Caco-2 (cell line): ENCODE measurements around the gene SAMD5. TPM values are rescaled to one million over a fixed set of nuclear protein-coding genes. Genes with fewer than 3 reads are reported as not detected.

Experiments
- BruUV-seq: library from RNA; stranded (reverse); fragments of 400-500 nt; replicated peaks from 2 replicates; lab custom pipeline; 2021; lab: Mats Ljungman, UMichigan
- CTCF ChIA-PET: fragments of 300-600 bp; sonication (Branson Sonifier 250); formaldehyde crosslinking; loops from one replicate; lab custom pipeline; 2022; ENCODE audit warnings: antibody characterized with exemption; lab: Charles Lee
- POLR2A ChIA-PET: fragments of 300-600 bp; sonication (Branson Sonifier 250); formaldehyde crosslinking; loops from one replicate; lab custom pipeline; 2022; ENCODE audit warnings: antibody characterized with exemption; lab: Charles Lee
- DNase-seq, 2 experiments: peaks; one replicate each; pipeline versions ENCODE4 v3.0.0 to v3.0.0-alpha.2; 2020 to 2022
- H3K27me3 ChIP-seq: replicated peaks from 2 replicates; pipeline ENCODE4 v1.6.0; 2011; ENCODE audit warnings: low read length; ENCODE audit not compliant: control insufficient read depth, insufficient read depth
- H3K36me3 ChIP-seq: 2 replicates; pipeline ENCODE4 v1.5.1; 2011; ENCODE audit warnings: low read length; ENCODE audit not compliant: control insufficient read depth, insufficient read depth
- H3K4me1 ChIP-seq: fragments of 250-450 bp; sonication (Bioruptor Pico); 2 replicates; pipeline ENCODE4 v1.5.1; 2020; ENCODE audit warnings: mild to moderate bottlenecking
- H3K4me3 ChIP-seq: 2 replicates; pipeline ENCODE4 v1.5.1; 2011; ENCODE audit warnings: low read depth, mild to moderate bottlenecking, control low read depth, low read length
- H3K9me3 ChIP-seq: fragments of 250-450 bp; sonication (Bioruptor Pico); 2 replicates; pipeline ENCODE4 v1.5.1; 2020; ENCODE audit warnings: mild to moderate bottlenecking, moderate library complexity
- H3K27ac Mint-ChIP-seq: one replicate; pipeline ENCODE4 v1.8.0; 2022; ENCODE audit warnings: mixed read lengths; ENCODE audit not compliant: unreplicated experiment
- H3K27me3 Mint-ChIP-seq: one replicate; pipeline ENCODE4 v1.8.0; 2022; ENCODE audit warnings: mixed read lengths; ENCODE audit not compliant: insufficient read depth, unreplicated experiment
- H3K36me3 Mint-ChIP-seq: one replicate; pipeline ENCODE4 v1.8.0; 2022; ENCODE audit warnings: mild to moderate bottlenecking, mixed read lengths; ENCODE audit not compliant: insufficient read depth, unreplicated experiment
- H3K4me1 Mint-ChIP-seq: one replicate; pipeline ENCODE4 v1.8.0; 2022; ENCODE audit warnings: low read depth, mixed read lengths; ENCODE audit not compliant: unreplicated experiment
- H3K4me3 Mint-ChIP-seq: one replicate; pipeline ENCODE4 v1.8.0; 2022; ENCODE audit warnings: mild to moderate bottlenecking, moderate library complexity, mixed read lengths; ENCODE audit not compliant: unreplicated experiment
- H3K9me3 Mint-ChIP-seq: one replicate; pipeline ENCODE4 v1.8.0; 2022; ENCODE audit warnings: mixed read lengths; ENCODE audit not compliant: unreplicated experiment
- intact Hi-C: fragments of 100-400 bp; cut with micrococcal nuclease; formaldehyde crosslinking; loops from one replicate; pipeline ENCODE4 v1.10.0; 2022; ENCODE audit not compliant: unreplicated experiment
- total RNA-seq: library from RNA; stranded (reverse); gene quantifications from 2 replicates; pipeline ENCODE4 v1.2.3, GENCODE V29; 2022
- TF ChIP-seq, protein P1 (sequence below), 2 experiments: fragments of 200-600 bp in 1 of 2; IDR thresholded peaks; 1 replicate in 1 of 2; 2 replicates in 1 of 2; pipeline versions ENCODE4 v1.5.1 to v1.8.0; 2011 to 2022; ENCODE audit warnings: antibody characterized with exemption in 1 of 2, control low read depth in 1 of 2, inconsistent platforms in 1 of 2, low read depth in 1 of 2, low read length in 1 of 2, mild to moderate bottlenecking in 1 of 2, moderate library complexity in 1 of 2; ENCODE audit not compliant: insufficient read depth in 1 of 2, severe bottlenecking in 1 of 2, unreplicated experiment in 1 of 2

SAMD5 gene
- total RNA-seq, 1 experiment from 2014 or later, result 13.4 TPM

DNA sequence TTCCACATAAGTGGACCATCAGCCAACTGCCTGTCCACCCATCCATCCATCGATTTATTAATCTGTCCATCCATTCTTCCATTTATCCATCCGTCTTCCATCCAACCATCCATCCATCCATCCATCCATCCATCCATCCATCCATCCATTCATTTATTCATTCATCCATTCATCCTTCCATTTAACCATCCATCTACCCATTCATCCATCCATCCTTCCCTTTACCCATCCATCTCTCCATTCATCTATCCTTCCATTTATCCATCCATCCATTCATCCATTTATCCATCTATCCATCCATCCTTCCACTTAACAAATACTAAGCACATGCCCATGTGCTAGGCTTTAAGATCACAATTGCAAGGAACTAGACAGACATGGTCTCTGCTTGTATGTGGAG lies 6.8 kb downstream of the SAMD5 start:
- H3K4me3 ChIP-seq, result no peak overlapping the region
- CTCF ChIA-PET, result no interaction called here

DNA sequence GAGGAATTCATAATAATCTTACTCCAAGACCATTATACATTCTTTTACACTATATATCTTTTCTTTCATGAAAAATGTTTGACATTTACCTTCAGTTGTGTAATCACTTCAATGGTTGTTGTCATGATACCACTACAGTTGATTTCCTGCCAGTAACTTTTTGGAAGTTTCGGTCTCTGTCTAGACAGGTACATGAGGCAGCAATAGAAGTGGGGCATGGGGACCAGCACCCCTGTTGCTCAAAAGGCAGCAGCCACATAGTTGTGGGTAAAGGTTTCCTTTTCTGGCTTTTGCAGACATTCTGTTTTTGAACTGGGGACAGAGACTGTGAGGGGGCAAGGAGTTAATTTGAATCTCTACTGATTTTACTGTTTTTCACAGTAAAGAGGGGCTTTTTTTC lies 14.1 kb downstream of the SAMD5 start:
- Mint-ChIP-seq H3K4me1 (peaks cover 21% of the 10 kb centered on the region), H3K36me3 (peaks cover 10% of the 10 kb centered on the region), H3K27me3 (no peaks in the 10 kb centered on the region), H3K9me3 (no peaks in the 10 kb centered on the region), H3K4me3 (no peak overlapping the region), H3K27ac (no peak overlapping the region)
- POLR2A ChIA-PET, result no interaction called here
- DNase-seq, result no peak
- no peaks in the 10 kb centered on the region for H3K9me3 ChIP-seq
- no peaks in the 10 kb centered on the region for H3K36me3 ChIP-seq
- BruUV-seq, result no TSS peak
- CTCF ChIA-PET, result no interaction called here
- intact Hi-C loops, result no loop called here
- no peak overlapping the region for H3K4me3 ChIP-seq
- TF ChIP-seq, protein P1, sequence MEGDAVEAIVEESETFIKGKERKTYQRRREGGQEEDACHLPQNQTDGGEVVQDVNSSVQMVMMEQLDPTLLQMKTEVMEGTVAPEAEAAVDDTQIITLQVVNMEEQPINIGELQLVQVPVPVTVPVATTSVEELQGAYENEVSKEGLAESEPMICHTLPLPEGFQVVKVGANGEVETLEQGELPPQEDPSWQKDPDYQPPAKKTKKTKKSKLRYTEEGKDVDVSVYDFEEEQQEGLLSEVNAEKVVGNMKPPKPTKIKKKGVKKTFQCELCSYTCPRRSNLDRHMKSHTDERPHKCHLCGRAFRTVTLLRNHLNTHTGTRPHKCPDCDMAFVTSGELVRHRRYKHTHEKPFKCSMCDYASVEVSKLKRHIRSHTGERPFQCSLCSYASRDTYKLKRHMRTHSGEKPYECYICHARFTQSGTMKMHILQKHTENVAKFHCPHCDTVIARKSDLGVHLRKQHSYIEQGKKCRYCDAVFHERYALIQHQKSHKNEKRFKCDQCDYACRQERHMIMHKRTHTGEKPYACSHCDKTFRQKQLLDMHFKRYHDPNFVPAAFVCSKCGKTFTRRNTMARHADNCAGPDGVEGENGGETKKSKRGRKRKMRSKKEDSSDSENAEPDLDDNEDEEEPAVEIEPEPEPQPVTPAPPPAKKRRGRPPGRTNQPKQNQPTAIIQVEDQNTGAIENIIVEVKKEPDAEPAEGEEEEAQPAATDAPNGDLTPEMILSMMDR (IDR thresholded peaks at IDR 0.05; ENCODE audit: insufficient read depth in 1 of 2, low read depth in 1 of 2, low read length in 1 of 2, severe bottlenecking in 1 of 2, unreplicated experiment in 1 of 2), result no peak
- H3K4me1 ChIP-seq, result peaks cover 8% of the 10 kb centered on the region; the same call in 1 of the 2 replicates
- H3K27me3 ChIP-seq, result no peaks in the 10 kb centered on the region

More for the DNA sequence above, 6.8 kb downstream of the SAMD5 start:
- H3K4me3 Mint-ChIP-seq, result no peak overlapping the region
- intact Hi-C loops, result no loop called here
- no peak for DNase-seq
- peaks cover 10% of the 10 kb centered on the region for H3K4me1 Mint-ChIP-seq
- no peaks in the 10 kb centered on the region for H3K27me3 Mint-ChIP-seq
- peaks cover 6% of the 10 kb centered on the region; the same call in 1 of the 2 replicates for H3K4me1 ChIP-seq
- POLR2A ChIA-PET, result no interaction called here
- BruUV-seq, result no TSS peak
- TF ChIP-seq, protein P1 (IDR thresholded peaks at IDR 0.05; ENCODE audit: insufficient read depth in 1 of 2, low read depth in 1 of 2, low read length in 1 of 2, severe bottlenecking in 1 of 2, unreplicated experiment in 1 of 2), result no peak
- peaks cover 5% of the 10 kb centered on the region for H3K36me3 Mint-ChIP-seq
- no peak overlapping the region for H3K27ac Mint-ChIP-seq
- no peaks in the 10 kb centered on the region for H3K9me3 ChIP-seq
- no peaks in the 10 kb centered on the region for H3K27me3 ChIP-seq
- H3K9me3 Mint-ChIP-seq, result peaks cover 10% of the 10 kb centered on the region
- H3K36me3 ChIP-seq, result no peaks in the 10 kb centered on the region

DNA sequence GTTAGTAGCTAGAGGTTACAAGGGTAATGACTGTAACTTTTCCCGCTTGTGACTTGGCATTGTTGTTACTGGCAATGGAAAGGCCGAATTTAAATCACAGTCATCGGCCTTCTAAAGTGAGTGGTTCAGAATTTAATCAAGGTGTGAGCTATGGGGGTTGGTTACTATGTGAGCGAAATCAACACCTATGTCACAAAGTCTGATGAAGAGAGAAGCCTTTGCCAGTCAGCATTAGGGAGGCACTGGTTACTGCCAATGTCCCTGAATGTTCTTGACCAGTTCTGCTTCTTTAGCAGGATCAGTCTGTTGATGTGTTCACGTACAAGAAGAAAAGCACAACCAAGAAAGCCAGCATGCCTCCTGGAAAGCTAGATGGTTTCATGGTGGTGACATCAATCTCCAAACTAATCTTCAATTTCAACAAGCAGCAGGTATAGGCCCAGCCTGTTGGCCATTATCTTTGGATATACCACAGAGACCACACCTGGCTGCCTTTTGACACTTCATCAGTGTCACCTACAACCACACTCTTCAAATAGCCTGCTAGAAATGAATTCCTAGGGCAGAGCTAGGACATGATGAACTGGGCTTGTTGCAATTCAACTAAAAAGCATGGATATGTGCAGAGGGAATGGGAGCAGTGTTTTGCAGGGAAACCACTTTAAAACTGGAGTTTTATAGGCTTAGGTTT lies 17.2 kb downstream of the SAMD5 start:
- no peak for DNase-seq
- H3K36me3 ChIP-seq, result no peaks in the 10 kb centered on the region
- Mint-ChIP-seq H3K27me3 (no peaks in the 10 kb centered on the region), H3K4me3 (no peak overlapping the region), H3K4me1 (peaks cover 21% of the 10 kb centered on the region), H3K36me3 (peaks cover 10% of the 10 kb centered on the region), H3K27ac (no peak overlapping the region), H3K9me3 (no peaks in the 10 kb centered on the region)
- H3K27me3 ChIP-seq, result no peaks in the 10 kb centered on the region
- POLR2A ChIA-PET, result no interaction called here
- no peaks in the 10 kb centered on the region for H3K9me3 ChIP-seq
- TF ChIP-seq, protein P1 (IDR thresholded peaks at IDR 0.05; ENCODE audit: insufficient read depth in 1 of 2, low read depth in 1 of 2, low read length in 1 of 2, severe bottlenecking in 1 of 2, unreplicated experiment in 1 of 2), result no peak
- intact Hi-C loops, result no loop called here
- CTCF ChIA-PET, result no interaction called here
- no peak overlapping the region for H3K4me3 ChIP-seq
- BruUV-seq, result no TSS peak
- H3K4me1 ChIP-seq, result peaks cover 18% of the 10 kb centered on the region
